Right cardiac atrium (tissue), 5 donors: Measurements from ENCODE around the gene TMEM39B. TPM values are rescaled to one million over a fixed set of nuclear protein-coding genes. Genes with fewer than 3 reads are reported as not detected.
A peak's percentile ranks its signal among the peaks of the same experiment; 100 is the strongest.
"Not testable (repeated sequence)": the region's sequence is repeated elsewhere in the genome, so short reads cannot be mapped to it uniquely, and the experiment has no call there.

Source experiments
- ATAC-seq, 2 donors: fragments of 200-7000 bp; cut with Tn5 transposase; one replicate each; pipeline versions ENCODE4 v1.8.0 to v1.9.1; 2020; ENCODE audit warnings: moderate library complexity in 2 of 2, mild to moderate bottlenecking in 1 of 2
- DNase-seq, 3 donors: peaks; one replicate each; pipeline ENCODE4 v3.0.0-alpha.2; 2020
- H3K27ac ChIP-seq: one replicate; pipeline ENCODE4 v1.5.1; 2013; ENCODE audit warnings: mild to moderate bottlenecking, low read length, control low read depth, moderate library complexity
- H3K27me3 ChIP-seq: one replicate; pipeline ENCODE4 v1.6.1; 2013; ENCODE audit not compliant: control insufficient read depth, insufficient read depth
- H3K4me1 ChIP-seq: one replicate; pipeline ENCODE4 v1.6.1; 2013; ENCODE audit warnings: low read length; ENCODE audit not compliant: control insufficient read depth, insufficient read depth
- H3K4me3 ChIP-seq: one replicate; pipeline ENCODE4 v1.5.1; 2013; ENCODE audit warnings: low read length, control low read depth
- H3K9me3 ChIP-seq: one replicate; pipeline ENCODE4 v1.6.1; 2013; ENCODE audit warnings: low read length; ENCODE audit not compliant: control insufficient read depth
- WGBS: extraction: QIAGEN DNeasy Blood & Tissue Kit; methylation state at CpG from one replicate; pipeline ENCODE4 v1.1.7; 2013; 5-methylcytosine and 5-hydroxymethylcytosine counted together
- intact Hi-C, 4 donors: fragments of 100-400 bp; cut with DNase I; formaldehyde crosslinking; loops; one replicate each; pipeline versions ENCODE4 v1.11.0 to v1.14.0; 2022 to 2023
- microRNA-seq, 2 donors: library from miRNA; unstranded; fragments of <30 nt; microRNA quantifications; one replicate each; pipeline ENCODE4 v1.2.0, GENCODE V29; 2020 to 2021
- polyA plus RNA-seq: library from polyadenylated mRNA; stranded (reverse); fragments of 200-250 nt; gene quantifications from one replicate; pipeline ENCODE4 v1.2.3, GENCODE V29; 2013
- total RNA-seq, 4 donors: library from RNA; stranded (reverse); fragmentation: NEBNext Ultra II Directional; extraction: Animal tissue kit (Norgen Biotek cat#: 25700); gene quantifications; one replicate each; pipeline ENCODE4 v1.2.1, GENCODE V29; 2021
- donor health status: healthy with polysubstance abuse.
- donor health status: DM: no; HTN: yes; CAD: no.
- donor health status: DM: no; HTN: no; CAD: no.
- donor health status: DM: no; HTN: yes; CAD: no; lungs with severe emphysema.
- donor health status: DM: yes; HTN: yes; CAD: no.

TMEM39B gene
- total and polyA plus RNA-seq, 5 donors = 6.2 to 11.1 (median 8.2) TPM

GRCh38 chr1:32137111-32137510 lies 64.4 kb downstream of the TMEM39B start:
- Histone ChIP-seq H3K4me3 (no peak overlapping the region), H3K27me3 (no peaks in the 10 kb centered on the region), H3K4me1 (no peaks in the 10 kb centered on the region), H3K9me3 (no peaks in the 10 kb centered on the region), H3K27ac (no peak overlapping the region)
- no peak for DNase-seq
- ATAC-seq = no peak
- intact Hi-C loops = no loop called here
- WGBS = 97% methylated on average over 5 of the region's 5 CpGs

- WGBS = 64% methylated on average over 5 of the region's 5 CpGs
- Histone ChIP-seq H3K27me3 (no peaks in the 10 kb centered on the region), H3K4me1 (no peaks in the 10 kb centered on the region), H3K4me3 (no peak overlapping the region), H3K27ac (no peak overlapping the region), H3K9me3 (no peaks in the 10 kb centered on the region)
- intact Hi-C loops = no loop called here
- DNase-seq (no peak), ATAC-seq (no peak)
These were observed 66.2 kb downstream of the TMEM39B start for GRCh38 chr1:32138965-32139364.

- WGBS = 48% methylated on average over 6 of the region's 6 CpGs
- ATAC-seq (peak; percentile 92 to 95), DNase-seq (peak; percentile 57 to 74 (median 69))
- peak overlapping the region; percentile 61 for H3K27ac ChIP-seq
- intact Hi-C loops = no loop called here
- no peaks in the 10 kb centered on the region for H3K4me1 ChIP-seq
- H3K9me3 ChIP-seq = no peaks in the 10 kb centered on the region
- H3K4me3 ChIP-seq = no peak overlapping the region
- no peaks in the 10 kb centered on the region for H3K27me3 ChIP-seq
These were observed 69.9 kb downstream of the TMEM39B start for GRCh38 chr1:32142446-32143301.

- peak overlapping the region; percentile 61 for H3K27ac ChIP-seq
- intact Hi-C loops, H3K4me3 ChIP-seq, DNase-seq, H3K27me3 ChIP-seq, H3K4me1 ChIP-seq, ATAC-seq, H3K9me3 ChIP-seq: not testable (repeated sequence)
- 70% methylated on average over 4 of the region's 4 CpGs for WGBS
These were observed 70.6 kb downstream of the TMEM39B start for GRCh38 chr1:32143302-32143695.

- no peaks in the 10 kb centered on the region for H3K27me3 ChIP-seq
- intact Hi-C loops = no loop called here
- DNase-seq = no peak
- H3K4me1 ChIP-seq = no peaks in the 10 kb centered on the region
- whole genome bisulfite sequencing = 91% methylated on average over 3 of the region's 3 CpGs
- no peak overlapping the region for H3K4me3 ChIP-seq
- H3K9me3 ChIP-seq = no peaks in the 10 kb centered on the region
- H3K27ac ChIP-seq = no peak overlapping the region
- no peak for ATAC-seq
These were observed 71.3 kb downstream of the TMEM39B start for GRCh38 chr1:32144033-32144432.

- ATAC-seq, DNase-seq, H3K9me3 ChIP-seq, H3K4me1 ChIP-seq, H3K4me3 ChIP-seq, H3K27ac ChIP-seq, intact Hi-C loops, H3K27me3 ChIP-seq: not testable (repeated sequence)
- 99% methylated on average over 5 of the region's 5 CpGs for WGBS
These were observed 75.1 kb downstream of the TMEM39B start for GRCh38 chr1:32147799-32148198.

- no peaks in the 10 kb centered on the region for H3K27me3 ChIP-seq
- H3K4me3 ChIP-seq = no peak overlapping the region
- intact Hi-C loops = no loop called here
- no peaks in the 10 kb centered on the region for H3K9me3 ChIP-seq
- H3K4me1 ChIP-seq = peaks cover 3% of the 10 kb centered on the region
- DNase-seq (no peak), ATAC-seq (no peak)
- no peak overlapping the region for H3K27ac ChIP-seq
- 90% methylated on average over 9 of the region's 9 CpGs for WGBS
These were observed 78.1 kb downstream of the TMEM39B start for GRCh38 chr1:32150847-32151246.

GRCh38 chr1:32151319-32151787 lies 78.6 kb downstream of the TMEM39B start:
- H3K27ac ChIP-seq = no peak overlapping the region
- ATAC-seq (no peak), DNase-seq (no peak)
- intact Hi-C loops = no loop called here
- no peaks in the 10 kb centered on the region for H3K9me3 ChIP-seq
- no peaks in the 10 kb centered on the region for H3K27me3 ChIP-seq
- H3K4me1 ChIP-seq = peaks cover 3% of the 10 kb centered on the region
- H3K4me3 ChIP-seq = no peak overlapping the region
- whole genome bisulfite sequencing = 33% methylated on average over 5 of the region's 5 CpGs

Small RNAs within 50 kb of the gene (microRNA-seq; reads per million reads assigned to microRNA genes)
- 0 reads per million in 2 donors for gene MIR5585

Other genes starting within 250 kb of the TMEM39B start
- 100 to 1,000 TPM; 369 to 558 (median 421) TPM for gene PTP4A2, start 134.6 kb upstream of the TMEM39B start, total RNA-seq
- gene PTP4A2, start 134.6 kb upstream of the TMEM39B start, polyA plus RNA-seq = 158 TPM
- gene KHDRBS1, start 59.1 kb upstream of the TMEM39B start, total RNA-seq = 10 to 100 TPM; 65.4 to 70.0 (median 69.0) TPM
- gene KHDRBS1, start 59.1 kb upstream of the TMEM39B start, polyA plus RNA-seq = 48.6 TPM
- gene KPNA6, start 35.1 kb downstream of the TMEM39B start, total RNA-seq = 10 to 100 TPM; 72.4 to 79.7 (median 75.8) TPM
- gene KPNA6, start 35.1 kb downstream of the TMEM39B start, polyA plus RNA-seq = 14.7 TPM
- gene TXLNA, start 106.7 kb downstream of the TMEM39B start, total RNA-seq = 10 to 100 TPM; 18.5 to 29.4 (median 21.2) TPM
- gene TXLNA, start 106.7 kb downstream of the TMEM39B start, polyA plus RNA-seq = 13.8 TPM
- 10 to 100 TPM in 3 of 4 donors, 1 to 10 TPM in 1; 8.0 to 18.4 (median 14.5) TPM for gene CCDC28B, start 127.7 kb downstream of the TMEM39B start, total RNA-seq
- 26.9 TPM for gene CCDC28B, start 127.7 kb downstream of the TMEM39B start, polyA plus RNA-seq
- gene IQCC, start 132.7 kb downstream of the TMEM39B start, total RNA-seq = 1 to 10 TPM in 3 of 4 donors, under 1 TPM in 1; 0.81 to 1.5 (median 1.5) TPM
- gene IQCC, start 132.7 kb downstream of the TMEM39B start, polyA plus RNA-seq = 1.00 TPM
- gene DCDC2B, start 136.2 kb downstream of the TMEM39B start, total RNA-seq = not detected
- 0.05 TPM for gene DCDC2B, start 136.2 kb downstream of the TMEM39B start, polyA plus RNA-seq
- 10 to 100 TPM in 3 of 4 donors, 1 to 10 TPM in 1; 9.1 to 14.4 (median 13.9) TPM for gene TMEM234, start 149.4 kb downstream of the TMEM39B start, total RNA-seq
- 13.6 TPM for gene TMEM234, start 149.4 kb downstream of the TMEM39B start, polyA plus RNA-seq
- 100 to 1,000 TPM in 1 of 4 donors, 10 to 100 TPM in 3; 99.2 to 104 (median 99.8) TPM for gene EIF3I, start 149.5 kb downstream of the TMEM39B start, total RNA-seq
- 127 TPM for gene EIF3I, start 149.5 kb downstream of the TMEM39B start, polyA plus RNA-seq
- 1 to 10 TPM; 2.0 to 4.4 (median 3.8) TPM for gene FAM167B, start 174.3 kb downstream of the TMEM39B start, total RNA-seq
- gene FAM167B, start 174.3 kb downstream of the TMEM39B start, polyA plus RNA-seq = 6.5 TPM
- 1 to 10 TPM in 3 of 4 donors, under 1 TPM in 1; 0.23 to 2.4 (median 1.3) TPM for gene LCK, start 178.3 kb downstream of the TMEM39B start, total RNA-seq
- gene LCK, start 178.3 kb downstream of the TMEM39B start, polyA plus RNA-seq = 0.41 TPM
- gene HDAC1, start 219.1 kb downstream of the TMEM39B start, total RNA-seq = 10 to 100 TPM; 34.1 to 44.9 (median 39.5) TPM
- gene HDAC1, start 219.1 kb downstream of the TMEM39B start, polyA plus RNA-seq = 28.1 TPM